Esophagus squamous epithelium (tissue), 5 donors: ENCODE measurements around the gene PRND. TPM values are rescaled to one million over a fixed set of nuclear protein-coding genes. Genes with fewer than 3 reads are reported as not detected.

Experiments
- DNase-seq: peaks from one replicate; lab custom pipeline; 2025; lab: John Stamatoyannopoulos, UW
- H3K27ac ChIP-seq, 4 donors: fragments of 200-600 bp; sonication (generic); one replicate each; pipeline ENCODE4 v1.5.1; 2016 to 2019; ENCODE audit warnings: mild to moderate bottlenecking in 1 of 4
- H3K27me3 ChIP-seq, 4 donors: fragments of 200-600 bp; sonication (generic); 1 replicate in 3 of 4; 2 replicates in 1 of 4; pipeline versions ENCODE4 v1.5.1 to v1.6.0; 2017 to 2021; ENCODE audit warnings: antibody characterized with exemption in 1 of 4
- H3K36me3 ChIP-seq, 3 donors: fragments of 200-600 bp; sonication (generic); one replicate each; pipeline ENCODE4 v1.5.1; 2016 to 2019
- H3K4me1 ChIP-seq, 3 donors: fragments of 200-600 bp; sonication (generic); one replicate each; pipeline ENCODE4 v1.5.1; 2017 to 2019
- H3K4me3 ChIP-seq, 4 donors: fragments of 200-600 bp; sonication (generic); 1 replicate in 3 of 4; 2 replicates in 1 of 4; pipeline ENCODE4 v1.5.1; 2016 to 2019; ENCODE audit warnings: mild to moderate bottlenecking in 2 of 4, moderate library complexity in 1 of 4
- H3K9me3 ChIP-seq, 3 donors: fragments of 200-600 bp; sonication (generic); one replicate each; pipeline ENCODE4 v1.5.1; 2016 to 2019
- CTCF ChIP-seq, 6 experiments: fragments of 450-650 bp in 4 of 6; fragments of 200-600 bp in 2 of 6; sonication (generic) in 2 of 6; IDR thresholded peaks; one replicate each; pipeline ENCODE4 v1.5.1; 2016 to 2019; ENCODE audit warnings: antibody characterized with exemption in 6 of 6, mild to moderate bottlenecking in 4 of 6, moderate library complexity in 4 of 6
- POLR2A ChIP-seq, 4 donors: fragments of 450-650 bp; IDR thresholded peaks; one replicate each; pipeline ENCODE4 v1.6.1; 2017; ENCODE audit warnings: antibody characterized with exemption in 4 of 4, mild to moderate bottlenecking in 4 of 4, moderate library complexity in 3 of 4
- WGBS, 2 donors: methylation state at CpG; one replicate each; pipeline ENCODE4 v1.1.5; 2018; 5-methylcytosine and 5-hydroxymethylcytosine counted together
- intact Hi-C: fragments of 100-400 bp; cut with DNase I; formaldehyde crosslinking; loops from one replicate; pipeline ENCODE4 v1.15.0; 2022
- total RNA-seq, 4 donors: library from RNA; depleted of rRNA; stranded (reverse); fragments of >200 nt; gene quantifications; one replicate each; pipeline ENCODE4 v1.1.0, GENCODE V29; 2016
- donor health status: DM: yes; HTN: yes; CAD: no.

PRND gene
- total RNA-seq, 4 donors from 2014 or later, result not detected

GRCh38 chr20:4694076-4694475 lies 27.6 kb upstream of the PRND start:
- H3K27ac ChIP-seq, result no peak overlapping the region
- TF ChIP-seq POLR2A (IDR thresholded peaks at IDR 0.05) (no peak), CTCF (IDR thresholded peaks at IDR 0.05) (no peak)
- no peaks in the 10 kb centered on the region for H3K9me3 ChIP-seq
- H3K27me3 ChIP-seq, result no peaks in the 10 kb centered on the region
- H3K4me3 ChIP-seq, result no peak overlapping the region
- H3K4me1 ChIP-seq, result peaks cover 0 to 28% (median 0%) of the 10 kb centered on the region in 3 donors
- intact Hi-C loops, result no loop called here
- peaks cover 0 to 20% (median 4%) of the 10 kb centered on the region in 3 donors for H3K36me3 ChIP-seq
- WGBS, 2 donors, result 93 to 100% methylated on average over 1 of the region's 1 CpG
- DNase-seq, result no peak

- 73 to 81% methylated on average over 7 of the region's 7 CpGs for WGBS, 2 donors
- DNase-seq, result no peak
- H3K4me3 ChIP-seq, result no peak overlapping the region
These were observed 24.4 kb upstream of the PRND start for GRCh38 chr20:4697189-4697830.

GRCh38 chr20:4697831-4698221 lies 23.9 kb upstream of the PRND start:
- TF ChIP-seq POLR2A (IDR thresholded peaks at IDR 0.05) (no peak), CTCF (IDR thresholded peaks at IDR 0.05) (no peak)
- WGBS, 2 donors, result 74% methylated on average over 2 of the region's 2 CpGs
- no peak overlapping the region for H3K4me3 ChIP-seq

More at GRCh38 chr20:4697189-4697830, 24.4 kb upstream of the PRND start:
- Histone ChIP-seq H3K4me1 (peaks cover 0 to 8% (median 0%) of the 10 kb centered on the region in 3 donors), H3K36me3 (peaks cover 0 to 45% (median 17%) of the 10 kb centered on the region in 3 donors), H3K27me3 (no peaks in the 10 kb centered on the region), H3K9me3 (no peaks in the 10 kb centered on the region), H3K27ac (no peak overlapping the region)
- intact Hi-C loops, result no loop called here
- TF ChIP-seq POLR2A (IDR thresholded peaks at IDR 0.05) (no peak), CTCF (IDR thresholded peaks at IDR 0.05) (no peak)

GRCh38 chr20:4699216-4699615 lies 22.5 kb upstream of the PRND start:
- Histone ChIP-seq H3K9me3 (no peaks in the 10 kb centered on the region), H3K36me3 (peaks cover 0 to 32% (median 17%) of the 10 kb centered on the region in 3 donors), H3K27me3 (peaks cover 0 to 1% (median 0%) of the 10 kb centered on the region in 4 donors), H3K27ac (no peak overlapping the region), H3K4me3 (no peak overlapping the region), H3K4me1 (peaks cover 0 to 18% (median 4%) of the 10 kb centered on the region in 3 donors)
- intact Hi-C loops, result no loop called here
- TF ChIP-seq CTCF (IDR thresholded peaks at IDR 0.05), result no peak
- no peak for TF ChIP-seq POLR2A (IDR thresholded peaks at IDR 0.05)
- DNase-seq, result no peak
- 86 to 100% methylated on average over 1 to 5 of the region's 9 CpGs for WGBS, 2 donors

More at GRCh38 chr20:4697831-4698221, 23.9 kb upstream of the PRND start:
- H3K4me1 ChIP-seq, result peaks cover 0 to 8% (median 0%) of the 10 kb centered on the region in 3 donors
- intact Hi-C loops, result no loop called here
- H3K27me3 ChIP-seq, result no peaks in the 10 kb centered on the region
- no peaks in the 10 kb centered on the region for H3K9me3 ChIP-seq
- H3K27ac ChIP-seq, result no peak overlapping the region
- H3K36me3 ChIP-seq, result peaks cover 0 to 45% (median 17%) of the 10 kb centered on the region in 3 donors
- no peak for DNase-seq

GRCh38 chr20:4699957-4700356 lies 21.8 kb upstream of the PRND start:
- DNase-seq, result no peak
- Histone ChIP-seq H3K4me3 (no peak overlapping the region), H3K27me3 (peaks cover 0 to 9% (median 0%) of the 10 kb centered on the region in 4 donors), H3K9me3 (no peaks in the 10 kb centered on the region), H3K36me3 (peaks cover 0 to 32% (median 17%) of the 10 kb centered on the region in 3 donors), H3K4me1 (peaks cover 0 to 24% (median 9%) of the 10 kb centered on the region in 3 donors), H3K27ac (no peak overlapping the region)
- 88 to 96% methylated on average over 3 of the region's 3 CpGs for WGBS, 2 donors
- no peak for TF ChIP-seq CTCF (IDR thresholded peaks at IDR 0.05)
- no peak for TF ChIP-seq POLR2A (IDR thresholded peaks at IDR 0.05)
- intact Hi-C loops, result no loop called here
